ENCODE results near the gene OTOG.

The OTOG gene

GRCh38 chr11:17515443-17516176 is 31.4 kb upstream of the OTOG start:
- in situ Hi-C loops (cut with MboI; ENCODE audit: low sequenced_read_pairs), result loop anchor here (25.0 kb wide), 2 partner anchors 128 to 278 kb away; partner anchors contain the start of gene KCNJ11

- in situ Hi-C loops (cut with MboI; ENCODE audit: low sequenced_read_pairs), result loop anchor here (25.0 kb wide), 2 partner anchors 129 to 279 kb away; partner anchors contain the start of gene KCNJ11
These were observed 30.4 kb upstream of the OTOG start for GRCh38 chr11:17516551-17517150.

- in situ Hi-C loops (cut with MboI; ENCODE audit: low sequenced_read_pairs), result loop anchor here (25.0 kb wide), 2 partner anchors 130 to 280 kb away; partner anchors contain the start of gene KCNJ11
These were observed 29.9 kb upstream of the OTOG start for GRCh38 chr11:17517186-17517585.

GRCh38 chr11:17518366-17518765 is 28.7 kb upstream of the OTOG start:
- in situ Hi-C loops (cut with MboI; ENCODE audit: low sequenced_read_pairs), result loop anchor here (25.0 kb wide), 2 partner anchors 131 to 281 kb away; partner anchors contain the start of gene KCNJ11

- in situ Hi-C loops (cut with MboI; ENCODE audit: low sequenced_read_pairs), result loop anchor here (25.0 kb wide), 2 partner anchors 132 to 282 kb away; partner anchors contain the start of gene KCNJ11
These were observed 27.8 kb upstream of the OTOG start for GRCh38 chr11:17519061-17519885.

- in situ Hi-C loops (cut with MboI; ENCODE audit: low sequenced_read_pairs), result loop anchor here (25.0 kb wide), 2 partner anchors 134 to 284 kb away; partner anchors contain the start of gene KCNJ11
These were observed 25.8 kb upstream of the OTOG start for GRCh38 chr11:17521106-17521900.

GRCh38 chr11:17522655-17523054 is 24.4 kb upstream of the OTOG start:
- in situ Hi-C loops (cut with MboI; ENCODE audit: low sequenced_read_pairs), result loop anchor here (25.0 kb wide), 2 partner anchors 135 to 285 kb away; partner anchors contain the start of gene KCNJ11

GRCh38 chr11:17524221-17524620 is 22.8 kb upstream of the OTOG start:
- in situ Hi-C loops (cut with MboI; ENCODE audit: low sequenced_read_pairs), result loop anchor here (25.0 kb wide), 2 partner anchors 137 to 287 kb away; partner anchors contain the start of gene KCNJ11

GRCh38 chr11:17525570-17525969 is 21.5 kb upstream of the OTOG start:
- in situ Hi-C loops (cut with MboI; ENCODE audit: low sequenced_read_pairs), result no loop called here

- in situ Hi-C loops (cut with MboI; ENCODE audit: low sequenced_read_pairs), result no loop called here
These were observed 20.7 kb upstream of the OTOG start for GRCh38 chr11:17526326-17526725.

GRCh38 chr11:17526931-17527627 is 20.0 kb upstream of the OTOG start:
- in situ Hi-C loops (cut with MboI; ENCODE audit: low sequenced_read_pairs), result no loop called here

- in situ Hi-C loops (cut with MboI; ENCODE audit: low sequenced_read_pairs), result no loop called here
These were observed 19.4 kb upstream of the OTOG start for GRCh38 chr11:17527628-17527995.

- in situ Hi-C loops (cut with MboI; ENCODE audit: low sequenced_read_pairs), result no loop called here
These were observed 18.8 kb upstream of the OTOG start for GRCh38 chr11:17528181-17528691.

GRCh38 chr11:17528906-17529843 is 17.9 kb upstream of the OTOG start:
- in situ Hi-C loops (cut with MboI; ENCODE audit: low sequenced_read_pairs), result no loop called here

GRCh38 chr11:17529844-17530185 is 17.2 kb upstream of the OTOG start:
- in situ Hi-C loops (cut with MboI; ENCODE audit: low sequenced_read_pairs), result no loop called here

GRCh38 chr11:17531071-17531600 is 15.9 kb upstream of the OTOG start:
- in situ Hi-C loops (cut with MboI; ENCODE audit: low sequenced_read_pairs), result no loop called here

GRCh38 chr11:17531636-17532113 is 15.4 kb upstream of the OTOG start:
- in situ Hi-C loops (cut with MboI; ENCODE audit: low sequenced_read_pairs), result no loop called here

GRCh38 chr11:17532784-17533183 is 14.3 kb upstream of the OTOG start:
- in situ Hi-C loops (cut with MboI; ENCODE audit: low sequenced_read_pairs), result no loop called here
